HS-5 (cell line): ENCODE data around the gene SMIM41.

Experiments
- DNase-seq: peaks from one replicate; pipeline ENCODE4 v3.0.0-alpha.2; 2012; ENCODE audit warnings: low read depth

The SMIM41 gene

DNA sequence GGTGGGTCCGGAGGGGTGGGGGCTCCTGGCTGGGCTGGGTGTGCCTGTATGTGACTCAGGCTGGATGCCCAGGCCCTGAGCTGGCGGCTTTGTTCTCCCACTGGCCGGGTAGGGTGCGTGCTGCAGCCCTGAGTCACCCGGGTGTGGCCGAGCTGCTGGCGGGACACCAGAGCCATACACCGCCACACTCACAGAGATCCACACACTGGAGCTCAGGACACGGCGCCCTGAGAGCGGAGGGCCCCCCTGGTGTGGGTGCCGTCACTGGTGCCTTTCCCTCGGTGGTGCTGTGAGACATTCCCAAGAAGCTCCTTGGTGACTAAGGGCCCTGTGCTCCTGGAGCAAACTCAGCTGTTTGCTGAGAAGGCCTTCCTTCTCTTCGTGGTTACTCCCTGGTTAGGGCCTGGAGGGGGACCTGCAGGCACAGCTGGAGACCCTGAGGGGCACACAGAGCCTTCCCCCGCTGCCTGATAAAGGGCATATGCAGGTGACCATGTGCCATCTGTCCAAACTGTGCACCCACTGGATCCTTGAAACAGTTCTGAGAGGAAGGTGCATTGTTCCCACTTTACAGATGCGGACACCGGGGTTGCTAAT, 68.0 kb downstream of the SMIM41 start:
- peak; percentile 95 for DNase-seq

DNA sequence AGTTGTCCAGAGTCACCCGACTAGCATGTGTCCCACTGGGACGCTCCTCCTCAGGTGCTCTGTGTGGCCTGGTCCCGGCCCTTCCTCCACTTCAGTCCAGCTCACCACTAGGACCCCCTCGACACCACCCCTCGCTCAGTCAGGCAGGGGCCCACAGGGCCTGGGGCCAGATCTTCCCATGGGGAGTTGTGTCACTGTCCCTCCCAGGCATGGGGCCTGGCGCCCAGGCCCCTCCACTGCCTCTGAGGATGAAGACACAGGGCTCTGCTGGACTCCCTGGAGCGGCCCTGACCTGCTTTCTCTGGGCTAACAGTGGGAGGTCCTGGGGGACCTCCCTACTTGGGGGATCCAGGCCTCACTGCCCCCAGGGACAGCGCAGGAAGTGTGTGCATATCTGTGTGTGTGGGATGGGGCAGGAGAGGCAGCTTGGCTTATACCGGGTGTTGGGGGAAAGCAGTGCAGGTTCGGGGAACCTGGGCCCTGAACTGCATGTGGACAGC, 68.5 kb downstream of the SMIM41 start:
- DNase-seq: no peak

DNA sequence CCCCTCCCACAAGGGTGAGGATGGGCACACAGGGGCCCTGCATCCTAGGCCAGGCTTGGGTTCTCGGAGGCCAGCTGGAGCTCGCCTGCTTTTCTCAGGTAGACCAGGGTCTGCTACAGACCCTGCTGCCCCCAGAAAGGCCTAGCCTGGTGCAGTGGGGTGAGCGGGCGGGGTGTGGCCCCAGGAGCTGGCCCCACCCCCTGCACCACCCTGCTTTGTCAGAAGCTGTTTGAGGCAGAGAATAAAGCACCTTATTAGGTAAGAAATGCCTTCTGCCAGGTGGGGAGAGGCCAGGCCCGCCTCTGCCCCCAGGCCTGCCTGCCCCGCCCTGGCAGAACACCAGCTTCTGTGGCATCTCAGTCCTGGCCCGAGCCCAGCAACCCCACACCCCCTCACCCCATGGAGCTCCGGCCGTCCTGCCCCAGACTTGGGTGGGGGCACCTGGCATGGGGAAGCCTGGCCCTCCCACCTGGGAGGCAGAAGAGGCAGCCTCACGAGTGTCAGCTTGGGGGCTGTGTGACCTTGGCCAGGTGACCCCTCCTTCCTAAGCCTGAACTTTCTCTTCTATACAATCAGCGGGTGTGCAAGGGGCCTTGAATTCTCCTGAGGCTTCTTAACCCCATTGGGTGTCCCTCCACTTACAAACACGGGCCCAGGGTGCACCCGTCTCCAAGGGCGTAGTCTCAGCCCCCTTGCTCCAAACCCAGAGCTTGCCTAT, 69.1 kb downstream of the SMIM41 start:
- DNase-seq: no peak

DNA sequence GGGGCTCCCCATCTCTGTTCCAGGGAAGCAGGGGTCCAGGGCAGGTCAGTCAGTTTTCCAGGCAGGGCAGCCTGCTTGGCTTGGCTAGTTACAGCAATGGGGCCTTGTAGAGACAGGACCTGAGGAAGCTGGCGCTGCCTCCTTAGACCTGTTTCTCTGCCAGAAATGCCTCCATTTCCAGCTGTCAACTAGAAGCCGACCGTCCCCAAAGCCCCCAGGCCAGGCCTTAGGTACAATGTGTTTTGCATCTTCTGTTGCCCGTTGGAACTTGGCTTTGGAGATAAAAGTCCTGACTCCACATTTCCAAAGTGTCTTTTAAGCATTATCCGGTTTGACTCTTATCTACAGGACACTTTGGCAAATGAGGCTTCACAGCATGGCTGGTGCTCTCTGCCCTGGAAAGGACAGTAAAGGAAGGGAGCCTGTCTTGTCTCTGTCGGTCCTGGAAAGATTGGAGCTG, 69.7 kb downstream of the SMIM41 start:
- DNase-seq: no peak

DNA sequence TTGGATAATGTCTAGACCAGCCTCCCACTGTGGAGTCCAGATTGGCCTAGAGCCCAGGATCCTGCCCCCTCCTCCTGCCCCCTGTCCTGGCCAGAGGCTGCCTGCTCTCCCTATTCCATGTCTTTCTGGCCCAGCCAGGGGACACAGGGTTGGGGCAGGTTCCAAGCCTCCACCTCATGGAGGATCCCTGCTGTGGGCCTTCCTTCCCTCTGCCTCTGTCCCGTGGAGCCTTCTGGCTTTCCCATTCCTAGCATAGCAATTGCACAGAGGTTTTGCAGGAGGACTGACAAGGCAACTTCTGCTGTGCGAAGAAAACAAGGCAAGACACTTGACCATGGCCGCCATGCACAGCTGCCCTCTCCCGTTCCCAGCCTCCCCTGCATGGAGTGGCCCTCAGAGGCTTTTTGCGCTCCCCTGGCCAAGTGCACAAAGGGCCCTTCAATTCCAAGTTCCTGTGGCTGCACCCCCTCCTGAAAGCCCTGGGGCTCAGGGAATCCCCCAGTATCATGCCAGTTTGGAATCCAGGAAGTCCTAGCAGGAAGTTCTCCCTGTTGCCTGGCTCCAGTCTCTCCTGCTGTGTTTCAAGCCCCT, 70.2 kb downstream of the SMIM41 start:
- no peak for DNase-seq

DNA sequence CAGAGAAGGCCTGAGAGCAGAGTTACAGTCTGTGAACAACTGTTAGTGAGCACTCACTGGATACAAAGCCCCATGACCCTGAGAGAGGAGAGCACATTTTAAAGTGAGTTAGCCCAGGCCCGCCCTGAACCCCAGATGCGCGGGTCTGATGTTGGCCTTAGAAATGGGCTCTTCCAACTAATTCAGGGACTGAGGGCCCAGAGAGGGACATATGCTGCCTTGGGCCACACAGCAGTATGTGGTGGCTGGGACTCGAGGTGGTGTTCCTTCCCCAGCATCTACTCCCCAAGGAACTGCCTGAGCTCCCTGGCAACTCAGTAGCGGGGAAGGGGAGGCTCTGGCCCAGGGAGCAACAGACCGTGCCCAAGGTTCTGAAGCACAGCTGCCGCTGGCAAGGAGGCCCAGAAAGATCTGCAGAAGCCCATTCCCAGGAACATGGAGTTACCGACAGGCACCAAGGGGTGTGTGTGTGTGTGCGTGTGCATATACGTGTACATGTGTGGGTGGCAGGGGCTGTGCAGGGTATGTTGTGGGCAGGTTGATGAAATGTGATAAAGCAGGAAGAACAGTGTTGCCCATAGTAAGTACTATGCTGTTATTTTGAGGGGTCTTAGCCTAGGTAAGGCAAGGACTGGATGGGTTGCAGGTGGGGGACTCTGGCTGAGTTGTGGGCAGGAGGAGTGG, 71.8 kb downstream of the SMIM41 start:
- no peak for DNase-seq

DNA sequence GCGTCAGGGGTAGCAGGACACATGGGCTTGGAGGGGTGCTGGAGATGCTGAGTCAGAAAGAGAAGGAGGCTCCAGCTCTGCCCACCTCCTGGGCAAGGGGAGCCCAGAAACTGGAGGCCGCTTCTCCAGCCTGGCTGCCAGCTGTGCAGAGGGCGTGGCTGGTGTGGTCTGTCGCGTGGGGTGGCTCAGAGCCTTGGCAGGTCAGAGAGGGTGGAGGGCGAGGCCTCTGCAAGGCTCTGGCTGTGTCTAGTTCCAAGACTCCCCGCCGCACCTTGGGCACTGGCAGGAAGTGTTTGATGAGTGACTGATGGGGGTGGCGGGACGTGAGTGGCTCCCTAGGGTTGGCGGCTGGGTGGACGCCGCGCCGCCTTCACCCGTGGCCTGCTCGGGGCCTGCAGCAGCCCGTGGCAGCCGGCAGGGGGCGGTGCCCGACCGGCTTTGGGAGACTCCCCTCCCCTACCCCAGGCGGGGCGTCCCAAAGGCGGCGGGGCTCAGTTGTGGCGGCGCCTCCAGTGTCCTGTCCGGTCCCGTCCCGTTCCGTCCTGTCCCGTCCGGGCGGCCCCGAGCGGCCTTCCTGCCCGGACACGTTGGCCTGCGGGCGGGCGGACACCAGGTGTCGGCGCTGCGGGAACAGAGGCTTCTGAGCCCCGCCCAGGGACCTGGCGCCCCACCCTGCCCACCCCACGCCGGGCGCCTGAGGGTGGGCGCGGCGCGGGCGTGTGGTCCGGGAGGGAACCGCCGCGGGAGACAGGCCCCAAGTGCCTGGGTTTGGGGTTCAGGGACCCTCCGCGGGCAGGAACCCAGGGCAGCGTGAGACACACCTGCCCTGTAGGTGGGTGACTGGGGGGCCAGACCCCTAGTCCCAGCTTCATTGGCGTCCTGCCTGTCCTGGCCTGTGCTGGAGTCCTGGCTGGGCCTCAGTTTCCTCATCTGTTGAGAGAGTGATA, 72.6 kb downstream of the SMIM41 start:
- DNase-seq: no peak

DNA sequence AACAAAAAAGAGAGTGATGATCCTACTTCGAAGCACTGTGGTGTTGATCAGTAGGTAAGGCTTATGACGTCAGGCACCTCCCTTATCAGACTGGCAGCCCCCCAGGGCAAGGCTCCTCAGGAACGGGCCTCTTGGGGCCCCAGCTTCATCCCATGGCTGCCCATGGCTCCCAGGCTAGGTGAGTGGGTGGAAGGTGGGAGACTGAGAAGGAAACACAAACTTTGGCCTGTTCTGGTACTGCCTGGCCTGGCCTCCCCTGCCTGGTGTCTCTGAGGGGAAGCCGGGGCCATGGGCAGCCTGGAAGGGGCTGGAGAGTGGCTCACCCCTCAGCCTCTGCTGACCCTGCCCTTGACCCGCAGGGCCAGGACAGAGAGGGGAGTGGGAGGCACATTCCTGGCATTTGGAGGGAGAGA, 73.4 kb downstream of the SMIM41 start:
- DNase-seq: no peak

DNA sequence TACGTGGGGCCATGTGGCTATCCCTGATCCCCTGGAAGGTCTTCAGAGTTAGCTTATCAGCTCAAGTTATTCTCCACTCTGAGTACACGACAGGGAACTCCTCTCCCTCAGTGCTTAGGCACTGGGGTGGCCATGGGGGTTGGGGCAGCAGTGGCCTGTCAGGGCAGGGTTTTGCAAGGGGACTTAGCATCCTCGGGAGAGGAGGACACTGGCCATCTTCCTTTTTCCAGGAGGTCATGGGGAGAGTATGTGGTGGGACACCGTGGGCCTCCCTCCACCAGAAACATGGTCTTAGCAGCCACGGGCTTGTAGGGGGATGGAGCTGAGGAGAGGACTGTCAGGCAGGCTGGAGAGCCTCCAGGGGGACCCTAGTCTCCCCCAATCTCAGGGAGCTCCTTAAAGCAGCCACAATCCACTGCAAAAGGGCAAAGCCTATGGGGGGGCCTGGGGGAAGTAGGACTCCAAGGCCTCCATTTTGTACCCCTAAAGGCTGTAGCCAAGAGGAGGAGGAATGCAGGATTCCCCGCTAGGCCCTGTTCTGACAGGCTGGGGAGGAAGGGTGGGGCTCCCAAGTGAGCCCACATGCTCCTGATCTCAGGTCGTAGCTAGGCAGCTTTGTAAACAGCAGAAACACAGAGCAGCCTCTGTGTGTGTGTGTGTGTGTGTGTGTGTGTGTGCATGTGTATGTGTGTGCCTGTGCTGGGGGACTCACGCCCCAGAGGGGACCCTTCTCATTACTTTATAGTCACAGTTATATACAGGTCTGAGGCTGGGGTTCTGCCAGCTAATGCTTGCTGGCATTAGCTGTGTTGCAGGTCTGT, 75.8 kb downstream of the SMIM41 start:
- no peak for DNase-seq

DNA sequence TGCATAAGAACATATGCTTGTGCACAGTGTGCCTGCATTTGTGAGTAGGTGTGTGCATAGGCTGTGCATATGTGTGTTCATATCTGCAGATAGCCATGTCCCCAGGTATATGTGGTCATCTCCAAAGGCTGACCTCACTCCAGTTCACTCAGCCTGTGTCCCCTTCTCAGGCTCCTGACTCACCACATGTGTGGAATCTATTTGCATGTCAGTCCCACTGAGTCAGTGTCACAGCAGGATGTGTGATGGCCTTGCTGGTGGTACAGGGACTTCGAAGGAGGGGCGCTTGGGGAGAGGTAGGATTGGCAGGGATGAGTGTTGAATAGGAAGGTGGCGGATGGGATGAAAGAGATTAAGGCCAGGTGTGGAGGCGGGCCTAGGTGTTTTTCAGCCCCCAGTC, 76.8 kb downstream of the SMIM41 start:
- no peak for DNase-seq

DNA sequence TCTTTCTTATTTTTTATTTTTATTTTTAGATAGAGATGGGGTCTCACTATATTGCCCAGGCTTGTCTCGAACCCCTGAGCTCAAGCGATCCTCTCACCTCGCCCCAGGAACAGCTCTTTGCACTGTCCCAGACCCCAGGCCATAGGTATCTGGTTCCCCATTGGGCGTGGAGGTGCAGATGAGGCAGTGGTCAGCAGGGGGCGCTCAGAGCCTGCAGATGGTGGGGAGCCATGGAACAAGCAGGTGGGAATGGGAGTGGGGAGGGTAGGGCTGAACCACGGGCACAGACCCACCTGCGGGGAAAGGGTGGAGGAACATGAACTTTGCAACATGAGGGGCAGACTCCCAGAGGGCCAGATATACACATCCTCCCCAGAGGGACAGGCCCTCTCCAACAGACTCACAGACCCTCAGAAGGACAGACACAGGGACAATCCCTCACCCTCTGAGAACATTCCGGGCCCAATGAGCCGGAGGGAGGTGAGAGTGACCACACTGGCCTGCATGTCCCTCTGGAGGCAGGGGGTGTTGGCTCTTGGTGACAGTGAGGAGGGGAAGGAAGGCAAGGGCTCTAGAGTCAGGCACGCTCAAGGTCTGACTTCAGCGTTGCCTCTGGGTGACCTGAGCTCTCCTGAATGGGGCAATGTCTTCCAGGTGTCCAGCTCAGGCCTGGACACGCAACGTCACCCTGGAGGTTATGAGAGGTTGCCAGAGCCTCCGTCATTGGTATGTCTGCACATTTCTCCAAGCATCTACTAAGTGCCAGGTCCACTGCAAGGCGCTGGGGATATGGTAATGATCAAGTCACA, 77.5 kb downstream of the SMIM41 start:
- DNase-seq: no peak

DNA sequence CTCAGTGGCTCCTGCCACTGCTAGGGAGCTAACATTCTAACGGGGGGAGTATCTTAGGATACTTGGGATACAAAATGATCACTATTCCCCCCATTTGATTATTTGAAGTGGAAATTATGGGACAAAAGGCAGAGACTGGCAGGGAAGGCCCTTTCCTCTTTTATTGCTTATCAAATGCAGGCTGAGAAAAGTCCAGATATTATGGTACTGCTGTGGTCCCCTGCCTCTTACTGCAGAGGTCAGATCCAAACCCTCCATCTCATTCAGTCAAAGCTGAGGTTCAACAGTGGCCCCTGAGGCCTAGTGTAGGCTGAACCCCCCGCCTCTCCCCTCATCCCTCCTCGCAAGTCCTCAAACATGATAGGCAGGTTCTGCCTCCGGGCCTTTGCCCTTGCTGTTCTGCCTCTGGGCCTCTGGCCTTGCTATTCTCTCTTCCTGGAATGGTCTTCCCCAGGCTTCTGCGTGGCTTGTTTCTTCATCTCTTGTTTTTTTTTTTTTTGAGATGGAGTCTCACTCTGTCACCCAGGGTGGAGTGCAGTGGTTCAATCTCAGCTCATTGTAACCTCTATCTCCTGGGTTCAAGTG, 78.2 kb downstream of the SMIM41 start:
- no peak for DNase-seq
